HG02840 (cell line): ENCODE results near the gene LMF1.
"Not testable (repeated sequence)": the region's sequence is repeated elsewhere in the genome, so short reads cannot be mapped to it uniquely, and the experiment has no call there.

Experiments
- ATAC-seq: cut with Tn5 transposase; IDR thresholded peaks from one replicate; pipeline ENCODE4 v1.9.1; 2021; ENCODE audit warnings: mild to moderate bottlenecking, moderate library complexity, moderate number of reproducible peaks; ENCODE audit not compliant: unreplicated experiment, low FRiP score

The LMF1 gene

GRCh38 chr16:873889-874288 lies 96.9 kb downstream of the LMF1 start:
- ATAC-seq: no peak

DNA sequence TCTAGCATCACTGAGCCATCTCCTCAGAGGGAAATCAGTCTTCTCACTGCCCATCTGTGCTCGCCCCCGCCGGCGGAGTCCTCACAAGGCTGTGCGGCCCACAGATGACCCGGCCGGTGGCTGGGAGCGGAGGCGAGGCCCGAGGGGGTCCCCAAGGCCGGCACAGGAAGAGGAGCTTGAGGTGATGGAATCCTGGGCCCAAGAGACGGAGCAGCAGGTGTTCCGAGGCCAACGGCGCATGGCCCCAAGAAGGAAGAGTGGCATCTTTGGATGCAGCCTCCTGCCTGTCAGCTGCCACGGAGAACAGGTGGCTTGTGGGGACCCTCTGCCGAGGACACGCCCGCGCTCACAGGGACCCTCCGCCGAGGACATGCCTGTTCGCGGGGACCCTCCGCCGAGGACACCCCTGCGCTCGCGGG lies 97.5 kb downstream of the LMF1 start:
- ATAC-seq: no peak

DNA sequence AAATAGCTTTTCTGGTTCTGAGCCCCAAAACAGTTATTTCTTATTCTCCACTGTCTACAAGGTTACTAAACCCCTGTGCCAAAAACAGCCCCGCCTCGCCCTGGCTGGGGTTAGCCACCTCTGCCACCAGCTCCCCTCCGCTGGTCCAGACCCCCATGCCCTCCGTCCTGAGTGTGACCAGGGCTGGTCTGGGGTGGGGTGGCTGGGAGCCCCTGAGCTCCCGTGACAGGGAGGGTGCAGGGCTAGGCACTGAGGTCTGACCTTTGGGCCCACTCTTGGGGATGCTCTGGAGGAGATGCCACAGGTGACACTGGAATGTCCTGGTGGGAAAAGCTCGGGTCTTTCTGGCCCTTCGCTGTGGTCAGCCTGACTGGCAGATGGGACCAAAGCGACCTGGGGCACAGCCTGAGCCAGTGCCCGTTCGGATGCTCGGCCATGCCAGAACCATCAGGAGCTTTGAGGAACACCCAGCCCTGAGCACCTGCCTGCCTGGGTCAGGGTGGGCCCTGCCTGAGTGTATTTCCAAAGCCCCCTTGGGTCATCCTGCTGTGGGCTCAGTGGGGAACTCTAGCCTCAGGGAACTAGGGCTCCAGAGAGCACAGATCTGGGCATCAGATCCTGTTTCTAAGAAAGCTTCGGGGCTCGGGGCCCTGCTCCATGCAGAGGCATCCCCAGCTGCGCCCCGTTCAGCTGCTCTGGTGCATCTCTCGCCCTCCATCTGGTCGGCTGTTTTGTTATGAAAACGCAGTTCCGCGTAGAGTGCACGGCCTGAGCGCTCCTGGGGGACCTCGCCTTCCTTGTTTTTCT lies 98.1 kb downstream of the LMF1 start:
- no peak for ATAC-seq

DNA sequence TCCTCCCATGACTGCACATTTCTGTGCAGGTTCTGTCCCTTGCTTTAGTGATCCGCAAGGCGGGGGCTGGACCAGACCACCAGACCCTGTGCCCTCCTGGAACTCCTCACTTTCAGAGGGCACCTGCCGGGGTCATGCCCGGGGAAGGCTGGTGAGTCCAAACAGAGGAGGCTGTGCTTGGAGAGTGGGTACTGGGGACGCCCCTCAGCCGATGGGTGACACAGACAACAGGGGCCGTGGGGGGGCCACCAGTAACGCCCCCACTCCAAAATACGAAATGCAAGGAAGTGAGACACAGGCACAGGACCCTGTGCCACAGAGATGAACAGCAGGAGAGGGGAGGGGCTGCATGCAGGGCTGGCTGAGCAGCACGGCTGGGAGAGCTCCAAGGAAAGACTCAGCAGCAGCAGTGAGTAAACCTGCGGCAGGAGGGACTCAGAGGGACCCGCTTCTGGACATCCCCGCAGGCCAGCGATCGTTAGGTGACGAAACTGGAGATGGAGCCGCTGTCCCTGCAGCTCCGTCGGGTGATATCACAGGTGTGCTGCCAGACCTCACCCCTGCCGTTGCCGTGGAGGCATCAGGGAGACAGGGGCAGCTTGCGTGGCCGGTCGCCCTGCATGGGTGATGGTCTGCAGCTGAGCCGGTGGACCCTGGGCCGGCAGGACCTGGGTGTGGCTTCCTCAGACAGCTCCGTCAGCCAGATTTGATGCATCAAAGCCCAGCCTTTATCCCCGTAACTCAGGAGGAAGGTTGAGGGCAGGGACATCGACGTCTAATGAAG lies 99.0 kb downstream of the LMF1 start:
- no peak for ATAC-seq

- ATAC-seq: no peak
Observed at GRCh38 chr16:870856-871561, 99.8 kb downstream of the LMF1 start.

- no peak for ATAC-seq
Observed at GRCh38 chr16:869823-870641, 100.8 kb downstream of the LMF1 start.

DNA sequence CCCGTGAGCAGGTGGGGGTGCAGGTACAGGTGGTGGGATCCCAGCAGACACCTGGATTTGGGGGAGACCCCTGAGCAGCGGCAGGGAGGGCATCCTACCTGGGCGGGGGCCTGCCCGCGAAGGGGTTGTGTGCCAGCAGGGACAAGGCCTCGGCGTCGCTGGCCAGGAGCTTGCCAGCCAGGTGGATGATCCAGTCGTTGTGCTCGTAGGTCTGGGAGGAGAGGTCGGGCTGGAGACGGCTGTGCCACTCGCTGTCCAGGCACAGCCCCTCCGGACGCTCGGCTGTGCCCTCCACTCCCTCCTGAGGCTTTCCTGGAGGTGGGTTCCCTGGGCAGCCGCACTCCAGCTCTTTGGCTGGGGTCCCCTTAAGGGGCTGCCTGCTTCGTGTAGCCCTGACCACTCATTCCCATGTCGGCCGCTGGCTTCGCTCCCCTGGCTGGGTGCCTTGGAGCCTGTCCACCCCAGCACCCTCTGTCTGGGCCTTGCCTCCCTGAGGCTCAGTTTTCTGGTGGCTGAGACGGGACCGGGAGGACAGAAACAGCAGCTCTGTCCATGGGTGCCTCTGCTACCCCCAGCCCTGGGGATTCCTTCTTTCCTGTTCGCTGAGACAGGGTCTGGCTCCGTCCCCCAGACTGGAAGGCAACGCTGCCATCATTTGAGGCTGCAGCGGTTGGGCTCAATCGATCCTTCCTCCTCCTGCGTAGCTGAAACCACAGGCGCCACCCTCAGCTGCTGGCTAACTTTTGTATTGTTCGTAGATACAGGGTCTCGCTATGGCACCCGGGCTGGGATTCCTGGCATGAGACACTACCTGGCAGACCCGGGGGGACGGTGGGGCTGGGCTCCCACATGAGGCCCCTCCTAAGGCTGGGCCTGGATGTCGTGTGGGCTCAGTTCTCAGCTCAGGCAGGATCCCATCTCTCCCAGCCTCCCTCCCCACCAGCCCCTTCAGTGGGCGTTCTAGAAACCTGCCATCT lies 101.7 kb downstream of the LMF1 start:
- ATAC-seq: no peak

GRCh38 chr16:868386-868755 lies 102.4 kb downstream of the LMF1 start:
- ATAC-seq: no peak

DNA sequence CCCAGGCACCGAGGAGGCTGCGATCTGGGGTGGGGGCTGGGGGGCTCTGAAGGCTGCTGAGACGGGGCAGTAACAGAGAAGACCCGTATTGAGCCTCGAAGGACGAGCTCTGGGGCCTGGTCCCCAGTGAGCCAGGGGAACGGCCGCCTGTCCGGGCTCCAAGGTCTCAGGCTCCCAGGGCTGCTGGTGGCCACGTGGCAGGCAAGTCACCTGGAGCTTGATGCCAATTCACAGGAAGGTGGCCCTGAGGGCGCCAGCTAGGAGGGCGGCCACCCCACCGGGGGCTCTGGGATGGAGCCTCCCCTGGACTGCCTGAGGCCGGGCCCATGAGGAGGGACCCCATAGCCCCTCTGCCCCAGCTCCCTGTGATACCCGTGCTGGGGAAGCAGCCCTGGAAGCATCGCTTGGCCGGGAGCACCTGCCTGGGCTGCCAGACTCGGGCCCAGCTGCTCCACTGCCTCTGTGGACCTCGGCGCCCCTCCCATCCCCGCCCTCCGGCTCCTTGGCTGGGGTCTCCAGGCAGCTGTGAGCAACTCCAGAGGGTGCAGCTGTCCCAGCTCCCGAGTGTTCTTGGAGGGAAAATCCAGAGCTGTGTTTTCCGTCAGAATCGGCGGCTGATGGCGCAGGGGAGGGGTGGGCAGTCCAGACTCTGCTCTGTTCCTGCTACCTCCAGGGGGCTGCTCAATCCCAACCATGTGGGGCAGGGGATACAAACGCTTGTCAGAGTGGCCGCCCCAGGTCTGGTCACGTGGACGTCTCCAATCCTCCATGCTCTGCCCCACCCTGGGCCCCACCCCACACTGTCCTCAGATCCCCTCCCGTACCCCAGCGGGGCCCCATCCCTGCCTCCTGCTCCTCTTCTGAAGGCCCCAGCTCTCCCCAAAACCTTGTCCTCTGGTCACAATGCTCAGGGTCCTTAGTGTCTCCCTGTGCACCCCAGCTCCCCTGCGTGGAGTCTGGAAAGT lies 103.1 kb downstream of the LMF1 start:
- no peak for ATAC-seq

DNA sequence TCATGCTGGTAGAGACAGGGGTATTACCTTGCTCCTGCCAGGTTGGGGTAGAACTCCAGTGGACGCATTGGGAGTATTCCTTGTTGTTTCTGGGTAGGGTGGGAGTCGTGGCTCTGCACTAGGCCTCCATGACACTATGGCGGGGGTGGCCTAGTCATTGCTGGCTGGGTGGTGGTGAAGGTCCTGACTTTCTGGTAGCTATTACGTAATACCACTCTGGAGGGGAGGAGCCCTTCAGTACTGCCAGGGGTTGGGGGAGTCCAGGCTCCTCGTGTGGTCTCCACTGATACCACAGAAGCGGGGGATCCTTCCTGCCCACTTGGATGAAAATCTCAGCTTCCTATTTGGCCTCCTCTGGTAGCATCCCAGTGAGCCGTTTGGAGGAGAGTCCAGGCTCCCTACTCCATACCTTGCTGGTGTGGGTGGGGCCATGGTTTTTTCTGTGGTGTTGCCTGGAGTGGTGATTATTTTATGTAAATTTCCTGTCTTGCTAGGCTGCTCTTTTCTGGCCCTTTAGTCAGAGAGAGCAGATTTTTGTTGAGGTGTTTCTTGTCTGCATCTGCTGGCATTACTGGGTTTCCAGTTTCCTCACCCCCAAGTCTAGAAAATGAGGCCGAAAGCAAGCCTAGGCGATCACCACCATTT lies 104.4 kb downstream of the LMF1 start:
- ATAC-seq: no peak

DNA sequence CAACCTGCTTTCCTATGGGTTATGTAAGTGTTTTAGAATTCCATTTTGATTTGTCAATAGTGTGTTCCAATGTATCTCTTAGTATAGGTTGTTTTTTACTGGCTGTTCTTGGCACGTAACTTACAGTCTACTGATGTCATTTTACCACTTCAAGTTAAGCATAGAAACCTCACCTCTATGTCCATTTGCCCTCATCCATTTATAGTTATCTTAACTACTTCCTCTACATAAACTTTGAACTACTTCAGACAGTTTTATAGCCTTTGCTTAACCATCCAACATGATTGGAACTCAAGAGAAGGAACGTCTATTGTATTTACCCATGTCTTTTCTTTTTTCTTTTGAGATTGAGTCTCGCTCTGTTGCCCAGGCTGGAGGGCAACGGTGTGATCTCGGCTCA lies 105.8 kb downstream of the LMF1 start:
- ATAC-seq: no peak

GRCh38 chr16:861446-861845 lies 109.3 kb downstream of the LMF1 start:
- ATAC-seq: no peak

DNA sequence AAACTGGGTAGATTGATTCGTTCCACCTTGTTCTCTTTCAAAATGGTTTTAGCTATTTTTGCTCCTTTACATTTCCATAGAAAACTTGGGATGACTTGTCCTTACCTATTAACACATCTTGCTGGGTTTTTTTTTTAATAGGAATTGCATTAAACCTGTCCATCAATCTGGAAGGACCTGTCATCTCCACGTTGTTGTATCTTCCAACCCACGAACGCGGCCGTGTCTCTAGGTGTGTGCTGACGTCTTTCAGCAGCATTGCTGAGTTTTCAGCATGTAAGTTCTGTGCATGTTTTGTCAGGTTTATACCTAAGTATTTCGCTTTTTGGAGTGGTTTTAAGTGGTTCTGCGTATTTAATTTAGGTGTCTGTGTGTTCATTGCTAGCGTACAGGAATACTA lies 109.9 kb downstream of the LMF1 start:
- no peak for ATAC-seq

GRCh38 chr16:858971-859370 lies 111.8 kb downstream of the LMF1 start:
- not testable (repeated sequence) for ATAC-seq

- ATAC-seq: not testable (repeated sequence)
Observed at GRCh38 chr16:858441-858840, 112.3 kb downstream of the LMF1 start.

DNA sequence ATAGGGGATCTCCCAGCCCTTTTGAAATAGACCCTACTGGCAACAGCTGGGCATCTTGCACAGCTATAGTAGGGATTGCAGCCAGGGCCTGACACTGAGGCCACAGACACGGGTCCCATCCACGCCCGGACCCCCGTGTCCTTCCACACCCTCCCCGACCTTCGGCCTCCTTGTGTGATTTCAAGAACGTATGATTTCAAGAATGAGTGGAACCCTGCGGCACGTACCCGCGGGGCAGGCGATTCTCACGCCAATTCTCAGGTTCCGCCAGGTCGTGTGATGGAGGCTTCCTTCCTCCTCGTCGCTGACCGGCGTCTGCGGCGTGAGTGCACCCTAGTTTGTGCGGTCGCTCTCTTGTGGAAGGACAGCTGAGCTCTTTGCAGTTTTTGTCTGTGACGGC lies 114.0 kb downstream of the LMF1 start:
- ATAC-seq: no peak

DNA sequence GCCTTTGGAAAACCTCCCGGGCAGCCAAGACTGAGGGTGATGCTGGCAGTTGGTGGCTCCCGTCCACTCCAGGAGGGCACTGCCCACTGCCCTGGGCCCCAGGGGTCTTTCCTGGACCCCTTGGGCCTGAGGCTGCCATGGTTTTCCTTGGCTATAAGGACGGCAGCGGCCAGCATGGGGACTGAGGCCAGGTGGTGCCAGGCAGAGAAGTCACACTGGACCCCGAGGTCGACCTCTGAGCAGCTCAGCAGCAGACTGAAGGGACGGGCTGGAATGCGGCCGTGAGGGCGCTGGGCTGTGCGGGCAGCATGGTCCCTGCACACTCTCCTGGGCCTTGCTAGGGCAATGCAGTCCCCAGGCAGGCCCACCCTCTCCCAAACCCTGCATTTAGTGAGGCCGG lies 114.7 kb downstream of the LMF1 start:
- no peak for ATAC-seq

- no peak for ATAC-seq
Observed at GRCh38 chr16:855471-855870, 115.3 kb downstream of the LMF1 start.
